Transverse colon (tissue), 3 donors: ENCODE results near the gene INO80C.

ENCODE experiments used
- CTCF ChIP-seq, 5 experiments: fragments of 200-600 bp in 3 of 5; fragments of 450-650 bp in 2 of 5; sonication (generic) in 3 of 5; IDR thresholded peaks; 1 replicate in 2 of 5; 2 replicates in 3 of 5; pipeline ENCODE4 v1.5.1; 2016 to 2017; ENCODE audit warnings: antibody characterized with exemption in 5 of 5, inconsistent platforms in 3 of 5, mild to moderate bottlenecking in 2 of 5, moderate library complexity in 1 of 5
- EP300 ChIP-seq: sonication (generic); formaldehyde crosslinking; IDR thresholded peaks from one replicate; pipeline ENCODE4 v1.6.1; 2017; ENCODE audit warnings: antibody characterized with exemption, low read depth

GRCh38 chr18:35467624-35468016 lies 30.1 kb downstream of the INO80C start:
- TF ChIP-seq CTCF (IDR thresholded peaks at IDR 0.05) (no peak), EP300 (no peak)
